Measurements from ENCODE around the gene SNX12.
A peak's percentile ranks its signal among the peaks of the same experiment; 100 is the strongest.

Gene SNX12

DNA sequence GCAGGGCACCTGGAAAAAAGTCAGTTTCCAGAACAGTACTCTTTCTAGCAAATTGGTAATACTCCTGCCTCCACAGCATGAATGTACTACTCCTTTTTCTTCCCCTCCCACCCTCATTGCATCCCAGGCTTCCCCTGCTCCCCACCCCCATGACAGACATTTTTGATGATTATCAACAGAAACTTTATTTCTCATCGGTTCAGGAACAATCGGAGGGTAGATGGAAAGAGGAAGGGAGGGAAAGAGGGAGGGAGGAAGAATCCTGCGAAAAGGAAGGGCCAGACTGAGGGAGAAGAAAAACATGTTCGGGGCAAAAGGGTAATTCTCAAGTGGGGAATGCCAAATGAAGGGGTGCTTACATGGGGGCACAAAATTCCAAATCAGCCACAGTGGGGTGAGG is 39.1 kb upstream of the SNX12 start:
- Histone ChIP-seq H3K4me1 (ENCODE audit: control extremely low read depth in 1 of 4, control insufficient read depth in 4 of 4, insufficient read depth in 4 of 4, low read length in 3 of 4) (peaks cover 34 to 95% (median 75%) of the 10 kb centered on the region in 4 experiments), H3K27ac (ENCODE audit: insufficient read depth in 1 of 2, low read depth in 1 of 2, low read length in 2 of 2, poor library complexity in 1 of 2, severe bottlenecking in 2 of 2) (peak overlapping the region; percentile 28 to 89), H3K36me3 (ENCODE audit: control insufficient read depth in 4 of 4, insufficient read depth in 4 of 4, low read length in 3 of 4) (peaks cover 0 to 2% (median 0%) of the 10 kb centered on the region in 4 experiments), H3K27me3 (replicated peaks in 2 of 5; ENCODE audit: control insufficient read depth in 4 of 5, insufficient read depth in 5 of 5, low read length in 4 of 5) (peaks cover 0 to 3% (median 0%) of the 10 kb centered on the region in 5 experiments), H3K4me3 (ENCODE audit: control insufficient read depth in 1 of 7, extremely low read depth in 1 of 7, insufficient read depth in 4 of 7, low read depth in 2 of 7, low read length in 6 of 7) (peak overlapping the region in 1 of 7 experiments; percentile 45), H3K9me3 (ENCODE audit: control extremely low read depth in 1 of 5, control insufficient read depth in 4 of 5, insufficient read depth in 2 of 5, low read depth in 1 of 5, low read length in 4 of 5) (no peaks in the 10 kb centered on the region)
- DNase-seq: no peak
- ChIA-PET POLR2A (no interaction called here), CTCF (no interaction called here)
- WGBS (ENCODE audit: insufficient coverage): 52% methylated on average over 3 of the region's 4 CpGs

DNA sequence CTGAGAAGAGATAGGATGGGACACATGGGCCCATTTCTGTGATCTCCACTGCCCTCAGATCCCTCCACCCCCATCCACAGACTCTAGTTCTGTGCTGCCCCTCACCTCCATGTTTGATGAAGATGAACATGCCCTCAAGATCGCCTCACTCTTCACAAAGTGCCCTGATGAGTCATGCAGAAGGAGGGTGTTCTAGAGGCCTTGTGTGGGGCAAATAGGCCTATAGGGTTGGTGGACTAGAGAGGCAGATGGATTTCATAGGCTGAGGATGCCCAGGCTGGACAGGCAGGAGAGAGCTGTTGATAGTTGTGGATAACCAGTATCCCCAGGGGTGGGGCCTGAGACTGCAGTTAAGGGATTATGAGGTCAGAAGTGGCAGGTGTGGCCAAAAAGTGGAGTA is 38.3 kb upstream of the SNX12 start, which contains the start of gene CXorf65:
Gene CXorf65, minus strand, starts transcription at position 314 of the 400 bp plus-strand sequence. Its CDS starts 184 bp downstream, at position 130.
- H3K36me3 ChIP-seq (ENCODE audit: control insufficient read depth in 4 of 4, insufficient read depth in 4 of 4, low read length in 3 of 4): peaks cover 0 to 2% (median 0%) of the 10 kb centered on the region in 4 experiments
- POLR2A ChIA-PET: interaction anchor here (0.7 to 1.2 kb wide), 2 partner anchors 12 to 91 kb away, joined by 3 read pairs; partner anchors contain the start of gene MED12
- H3K9me3 ChIP-seq (ENCODE audit: control extremely low read depth in 1 of 5, control insufficient read depth in 4 of 5, insufficient read depth in 2 of 5, low read depth in 1 of 5, low read length in 4 of 5): no peaks in the 10 kb centered on the region
- no CpG with 5 or more reads among the region's 1 CpG for WGBS (ENCODE audit: insufficient coverage)
- H3K27me3 ChIP-seq (replicated peaks in 2 of 5; ENCODE audit: control insufficient read depth in 4 of 5, insufficient read depth in 5 of 5, low read length in 4 of 5): peaks cover 0 to 3% (median 0%) of the 10 kb centered on the region in 5 experiments
- CTCF ChIA-PET: interaction anchor here (1.8 to 8.3 kb wide), 2 partner anchors 12 to 23 kb away, joined by 5 to 109 read pairs; partner anchors contain the start of gene MED12
- peak within 1 kb of the TSS in 1 of 7 experiments; percentile 45 for H3K4me3 ChIP-seq (ENCODE audit: control insufficient read depth in 1 of 7, extremely low read depth in 1 of 7, insufficient read depth in 4 of 7, low read depth in 2 of 7, low read length in 6 of 7)
- H3K4me1 ChIP-seq (ENCODE audit: control extremely low read depth in 1 of 4, control insufficient read depth in 4 of 4, insufficient read depth in 4 of 4, low read length in 3 of 4): peaks cover 29 to 94% (median 75%) of the 10 kb centered on the region in 4 experiments
- H3K27ac ChIP-seq (ENCODE audit: insufficient read depth in 1 of 2, low read depth in 1 of 2, low read length in 2 of 2, poor library complexity in 1 of 2, severe bottlenecking in 2 of 2): peak within 1 kb of the TSS; percentile 28 to 89
- peak in 2 of 3 donors; percentile 23 to 36 for DNase-seq

- Histone ChIP-seq H3K4me1 (ENCODE audit: control extremely low read depth in 1 of 4, control insufficient read depth in 4 of 4, insufficient read depth in 4 of 4, low read length in 3 of 4) (peaks cover 29 to 89% (median 76%) of the 10 kb centered on the region in 4 experiments), H3K9me3 (ENCODE audit: control extremely low read depth in 1 of 5, control insufficient read depth in 4 of 5, insufficient read depth in 2 of 5, low read depth in 1 of 5, low read length in 4 of 5) (no peaks in the 10 kb centered on the region), H3K27ac (ENCODE audit: insufficient read depth in 1 of 2, low read depth in 1 of 2, low read length in 2 of 2, poor library complexity in 1 of 2, severe bottlenecking in 2 of 2) (peak overlapping the region in 1 of 2 experiments; percentile 49), H3K27me3 (replicated peaks in 2 of 5; ENCODE audit: control insufficient read depth in 4 of 5, insufficient read depth in 5 of 5, low read length in 4 of 5) (peaks cover 0 to 11% (median 0%) of the 10 kb centered on the region in 5 experiments), H3K36me3 (ENCODE audit: control insufficient read depth in 4 of 4, insufficient read depth in 4 of 4, low read length in 3 of 4) (peaks cover 0 to 5% (median 0%) of the 10 kb centered on the region in 4 experiments), H3K4me3 (ENCODE audit: control insufficient read depth in 1 of 7, extremely low read depth in 1 of 7, insufficient read depth in 4 of 7, low read depth in 2 of 7, low read length in 6 of 7) (peak overlapping the region in 1 of 7 experiments; percentile 10)
- DNase-seq: peak in 2 of 3 donors; percentile 28 to 49
- 84% methylated on average over 3 of the region's 3 CpGs for WGBS (ENCODE audit: insufficient coverage)
- ChIA-PET CTCF (interaction anchor here (0.6 to 8.3 kb wide), 3 partner anchors 12 to 24 kb away, joined by 3 to 109 read pairs (median 5); partner anchors contain the start of gene MED12), POLR2A (interaction anchor here (0.7 to 1.2 kb wide), 2 partner anchors 13 to 92 kb away, joined by 3 read pairs; partner anchors contain the start of gene MED12)
Observed at GRCh38 chrX:71105628-71106027, 37.5 kb upstream of the SNX12 start.

DNA sequence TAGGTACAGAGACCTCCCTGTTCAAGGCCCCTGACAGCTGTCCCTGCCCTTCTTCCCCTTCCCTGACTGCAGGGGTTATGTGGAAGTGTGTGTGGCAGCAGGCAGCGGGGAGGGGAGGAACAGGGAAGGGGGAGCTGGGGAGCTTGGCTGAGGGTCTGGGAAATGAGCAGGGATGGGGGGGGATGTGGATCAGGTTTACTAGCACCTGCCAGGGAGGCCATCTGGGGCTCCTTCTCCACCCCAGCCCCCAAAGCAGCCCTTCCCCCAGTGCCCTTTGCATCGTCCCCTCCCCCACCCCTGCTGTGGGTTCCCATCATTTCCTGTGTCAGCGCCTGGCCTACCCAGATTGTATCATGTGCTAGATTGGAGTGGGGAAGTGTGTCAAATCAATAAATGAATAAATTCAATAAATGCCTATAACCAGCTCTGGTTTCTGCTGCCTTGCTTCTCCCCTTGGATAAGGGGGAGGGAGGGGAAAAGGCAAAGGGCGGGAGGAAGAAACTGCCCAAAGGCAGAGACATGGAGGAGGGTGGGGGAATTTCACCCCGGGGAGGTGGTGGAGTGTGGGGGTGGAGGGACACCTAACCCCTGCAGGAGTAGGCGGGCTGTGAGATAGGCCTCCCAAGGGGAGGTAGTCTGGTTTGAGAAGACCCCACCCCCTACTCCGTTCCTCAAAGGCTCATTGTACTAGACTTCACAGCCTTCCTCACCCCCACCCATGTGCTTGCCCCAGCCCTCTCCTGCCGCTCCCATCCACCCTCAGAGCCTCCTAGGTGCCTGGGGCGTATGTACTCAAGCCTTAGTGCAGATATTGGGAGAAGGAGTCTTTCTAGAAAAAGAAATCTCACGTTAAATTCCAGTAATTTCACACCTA is 35.2 kb upstream of the SNX12 start:
- ChIA-PET POLR2A (interaction anchor here (1.2 to 2.3 kb wide), 3 partner anchors 8 to 26 kb away, joined by 3 to 13 read pairs (median 9); partner anchors contain the start of genes IL2RG and MED12), CTCF (interaction anchor here (1.2 to 8.3 kb wide), 6 partner anchors 9 to 133 kb away, joined by 3 to 109 read pairs (median 18); partner anchors contain the start of genes IL2RG and MED12)
- Histone ChIP-seq H3K36me3 (ENCODE audit: control insufficient read depth in 4 of 4, insufficient read depth in 4 of 4, low read length in 3 of 4) (peaks cover 0 to 5% (median 0%) of the 10 kb centered on the region in 4 experiments), H3K9me3 (ENCODE audit: control extremely low read depth in 1 of 5, control insufficient read depth in 4 of 5, insufficient read depth in 2 of 5, low read depth in 1 of 5, low read length in 4 of 5) (no peaks in the 10 kb centered on the region), H3K4me1 (ENCODE audit: control extremely low read depth in 1 of 4, control insufficient read depth in 4 of 4, insufficient read depth in 4 of 4, low read length in 3 of 4) (peaks cover 16 to 71% (median 61%) of the 10 kb centered on the region in 4 experiments), H3K27ac (ENCODE audit: insufficient read depth in 1 of 2, low read depth in 1 of 2, low read length in 2 of 2, poor library complexity in 1 of 2, severe bottlenecking in 2 of 2) (peak overlapping the region; percentile 67 to 82), H3K4me3 (ENCODE audit: control insufficient read depth in 1 of 7, extremely low read depth in 1 of 7, insufficient read depth in 4 of 7, low read depth in 2 of 7, low read length in 6 of 7) (peak overlapping the region in 5 of 7 experiments; percentile 9 to 64 (median 40)), H3K27me3 (replicated peaks in 2 of 5; ENCODE audit: control insufficient read depth in 4 of 5, insufficient read depth in 5 of 5, low read length in 4 of 5) (peaks cover 0 to 11% (median 0%) of the 10 kb centered on the region in 5 experiments)
- WGBS (ENCODE audit: insufficient coverage): 10% methylated on average over 2 of the region's 10 CpGs
- peak; percentile 60 to 86 (median 84) for DNase-seq

DNA sequence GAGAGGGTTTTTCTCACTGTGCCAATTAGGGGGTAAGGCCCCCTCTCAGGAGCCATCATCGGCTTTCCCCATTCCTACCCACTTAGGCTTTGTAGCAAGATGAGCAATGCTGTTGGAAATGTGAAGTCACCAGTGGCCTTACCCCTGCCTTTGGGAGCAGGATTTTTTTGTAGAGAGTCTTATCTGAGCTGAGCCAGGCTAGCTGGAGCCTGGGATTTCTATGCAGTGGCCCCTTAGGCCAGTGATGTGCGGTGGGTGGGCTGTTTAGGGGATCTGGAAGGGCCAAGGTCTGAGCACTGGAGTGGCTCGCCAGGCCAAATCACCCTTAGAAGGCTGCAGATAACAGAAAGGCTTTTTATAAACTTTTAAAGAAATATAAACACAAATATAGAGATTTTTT is 34.2 kb upstream of the SNX12 start:
- H3K27me3 ChIP-seq (replicated peaks in 2 of 5; ENCODE audit: control insufficient read depth in 4 of 5, insufficient read depth in 5 of 5, low read length in 4 of 5): peaks cover 0 to 11% (median 0%) of the 10 kb centered on the region in 5 experiments
- H3K9me3 ChIP-seq (ENCODE audit: control extremely low read depth in 1 of 5, control insufficient read depth in 4 of 5, insufficient read depth in 2 of 5, low read depth in 1 of 5, low read length in 4 of 5): no peaks in the 10 kb centered on the region
- peaks cover 0 to 5% (median 0%) of the 10 kb centered on the region in 4 experiments for H3K36me3 ChIP-seq (ENCODE audit: control insufficient read depth in 4 of 4, insufficient read depth in 4 of 4, low read length in 3 of 4)
- H3K4me1 ChIP-seq (ENCODE audit: control extremely low read depth in 1 of 4, control insufficient read depth in 4 of 4, insufficient read depth in 4 of 4, low read length in 3 of 4): peaks cover 13 to 71% (median 56%) of the 10 kb centered on the region in 4 experiments
- POLR2A ChIA-PET: interaction anchor here (1.2 to 2.3 kb wide), 3 partner anchors 9 to 27 kb away, joined by 3 to 13 read pairs (median 9); partner anchors contain the start of genes IL2RG and MED12
- CTCF ChIA-PET: interaction anchor here (1.1 to 8.3 kb wide), 10 partner anchors 10 to 132 kb away, joined by 3 to 109 read pairs (median 7); partner anchors contain the start of genes IL2RG and MED12
- H3K27ac ChIP-seq (ENCODE audit: insufficient read depth in 1 of 2, low read depth in 1 of 2, low read length in 2 of 2, poor library complexity in 1 of 2, severe bottlenecking in 2 of 2): peak overlapping the region in 1 of 2 experiments; percentile 82
- 60% methylated on average over 1 of the region's 3 CpGs for WGBS (ENCODE audit: insufficient coverage)
- H3K4me3 ChIP-seq (ENCODE audit: control insufficient read depth in 1 of 7, extremely low read depth in 1 of 7, insufficient read depth in 4 of 7, low read depth in 2 of 7, low read length in 6 of 7): no peak overlapping the region
- no peak for DNase-seq

DNA sequence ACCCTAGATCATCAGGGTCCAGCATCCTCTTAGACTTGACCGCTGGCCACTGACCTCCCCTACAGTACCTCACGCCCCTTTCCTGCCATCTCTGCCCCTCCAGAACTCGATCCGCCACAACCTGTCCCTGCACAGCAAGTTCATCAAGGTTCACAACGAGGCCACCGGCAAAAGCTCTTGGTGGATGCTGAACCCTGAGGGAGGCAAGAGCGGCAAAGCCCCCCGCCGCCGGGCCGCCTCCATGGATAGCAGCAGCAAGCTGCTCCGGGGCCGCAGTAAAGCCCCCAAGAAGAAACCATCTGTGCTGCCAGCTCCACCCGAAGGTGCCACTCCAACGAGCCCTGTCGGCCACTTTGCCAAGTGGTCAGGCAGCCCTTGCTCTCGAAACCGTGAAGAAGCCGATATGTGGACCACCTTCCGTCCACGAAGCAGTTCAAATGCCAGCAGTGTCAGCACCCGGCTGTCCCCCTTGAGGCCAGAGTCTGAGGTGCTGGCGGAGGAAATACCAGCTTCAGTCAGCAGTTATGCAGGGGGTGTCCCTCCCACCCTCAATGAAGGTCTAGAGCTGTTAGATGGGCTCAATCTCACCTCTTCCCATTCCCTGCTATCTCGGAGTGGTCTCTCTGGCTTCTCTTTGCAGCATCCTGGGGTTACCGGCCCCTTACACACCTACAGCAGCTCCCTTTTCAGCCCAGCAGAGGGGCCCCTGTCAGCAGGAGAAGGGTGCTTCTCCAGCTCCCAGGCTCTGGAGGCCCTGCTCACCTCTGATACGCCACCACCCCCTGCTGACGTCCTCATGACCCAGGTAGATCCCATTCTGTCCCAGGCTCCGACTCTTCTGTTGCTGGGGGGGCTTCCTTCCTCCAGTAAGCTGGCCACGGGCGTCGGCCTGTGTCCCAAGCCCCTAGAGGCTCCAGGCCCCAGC is 32.7 kb upstream of the SNX12 start:
- Histone ChIP-seq H3K27ac (ENCODE audit: insufficient read depth in 1 of 2, low read depth in 1 of 2, low read length in 2 of 2, poor library complexity in 1 of 2, severe bottlenecking in 2 of 2) (no peak overlapping the region), H3K27me3 (replicated peaks in 2 of 5; ENCODE audit: control insufficient read depth in 4 of 5, insufficient read depth in 5 of 5, low read length in 4 of 5) (peaks cover 0 to 15% (median 0%) of the 10 kb centered on the region in 5 experiments), H3K4me1 (ENCODE audit: control extremely low read depth in 1 of 4, control insufficient read depth in 4 of 4, insufficient read depth in 4 of 4, low read length in 3 of 4) (peaks cover 8 to 66% (median 51%) of the 10 kb centered on the region in 4 experiments), H3K4me3 (ENCODE audit: control insufficient read depth in 1 of 7, extremely low read depth in 1 of 7, insufficient read depth in 4 of 7, low read depth in 2 of 7, low read length in 6 of 7) (no peak overlapping the region), H3K9me3 (ENCODE audit: control extremely low read depth in 1 of 5, control insufficient read depth in 4 of 5, insufficient read depth in 2 of 5, low read depth in 1 of 5, low read length in 4 of 5) (no peaks in the 10 kb centered on the region), H3K36me3 (ENCODE audit: control insufficient read depth in 4 of 4, insufficient read depth in 4 of 4, low read length in 3 of 4) (peaks cover 0 to 5% (median 0%) of the 10 kb centered on the region in 4 experiments)
- peak in 2 of 3 donors; percentile 27 to 38 for DNase-seq
- CTCF ChIA-PET: interaction anchor here (0.9 to 8.3 kb wide), 12 partner anchors 10 to 102 kb away, joined by 3 to 109 read pairs (median 6); partner anchors contain the start of genes IL2RG and MED12
- 71% methylated on average over 28 of the region's 31 CpGs for WGBS (ENCODE audit: insufficient coverage)
- POLR2A ChIA-PET: interaction anchor here (0.9 to 1.2 kb wide), 3 partner anchors 18 to 29 kb away, joined by 3 to 14 read pairs (median 3); partner anchors contain the start of gene MED12
